Measurements from ENCODE around the gene ANKRD11.

The ANKRD11 gene

GRCh38 chr16:89298623-89299225 lies 191.6 kb downstream of the ANKRD11 start:
- H3K4me3 ChIP-seq (ENCODE audit: low read depth, low read length): no peak overlapping the region
- DNase-seq (ENCODE audit: low read depth): no peak
- no peak for TF ChIP-seq CTCF (IDR thresholded peaks at IDR 0.05; ENCODE audit: control insufficient read depth, extremely low read depth, insufficient read depth)

- DNase-seq (ENCODE audit: low read depth): no peak
- H3K4me3 ChIP-seq (ENCODE audit: low read depth, low read length): no peak overlapping the region
- no peak for TF ChIP-seq CTCF (IDR thresholded peaks at IDR 0.05; ENCODE audit: control insufficient read depth, extremely low read depth, insufficient read depth)
Observed at GRCh38 chr16:89297910-89298545, 192.3 kb downstream of the ANKRD11 start.

DNA sequence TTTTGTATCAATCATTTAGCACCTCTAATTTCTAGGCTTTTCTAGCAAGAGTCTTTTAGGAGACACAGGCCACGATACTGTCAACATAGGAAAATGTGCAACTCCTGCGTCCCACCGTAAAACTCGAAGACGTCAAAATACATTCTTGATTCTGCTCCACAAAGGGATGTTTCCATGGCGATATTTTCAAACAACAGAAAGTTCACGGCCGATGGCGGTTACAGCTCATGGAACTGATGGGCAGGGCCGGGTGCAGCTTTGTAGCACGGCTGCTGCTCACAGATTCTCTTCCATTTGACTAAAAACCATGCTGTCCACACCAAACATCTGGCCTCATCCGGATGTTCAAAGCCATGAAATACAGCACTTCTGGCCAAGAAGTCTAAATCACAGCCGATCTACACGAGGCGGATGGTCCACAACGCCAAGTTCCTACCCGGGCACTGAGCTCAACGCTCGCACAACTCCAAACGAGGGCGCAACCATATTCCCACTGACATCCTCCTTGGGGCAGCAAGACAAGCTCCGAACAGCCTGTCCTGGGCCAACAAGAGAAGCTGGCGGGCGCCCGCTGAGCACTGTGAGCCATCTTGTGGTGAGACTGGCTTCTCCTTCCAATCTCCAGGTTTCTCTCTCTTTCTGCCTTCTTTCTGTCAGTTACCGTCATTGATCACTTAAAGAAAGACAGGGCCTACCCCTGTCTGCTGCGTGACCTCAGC lies 193.0 kb downstream of the ANKRD11 start:
- DNase-seq (ENCODE audit: low read depth): no peak
- no peak for TF ChIP-seq CTCF (IDR thresholded peaks at IDR 0.05; ENCODE audit: control insufficient read depth, extremely low read depth, insufficient read depth)
- H3K4me3 ChIP-seq (ENCODE audit: low read depth, low read length): no peak overlapping the region

DNA sequence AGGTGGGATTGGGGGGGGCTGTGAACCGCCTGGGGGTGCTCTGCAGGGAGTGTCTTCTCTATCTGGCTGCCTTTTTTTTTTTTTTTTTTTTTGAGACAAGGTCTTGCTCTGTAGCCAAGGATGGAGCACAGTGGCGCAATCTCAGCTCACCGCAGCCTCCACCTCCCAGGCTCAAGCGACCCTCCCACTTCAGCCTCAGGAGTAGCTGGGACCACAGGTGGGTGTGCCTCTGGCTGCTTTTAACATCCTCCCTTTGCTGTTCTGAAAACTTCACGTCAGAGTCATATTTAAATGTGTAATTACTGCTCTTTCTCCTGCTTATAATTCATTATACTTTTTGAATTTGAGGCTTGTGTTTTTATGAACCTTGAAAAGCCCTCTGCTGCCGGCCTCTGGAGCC lies 194.4 kb downstream of the ANKRD11 start:
- TF ChIP-seq CTCF (IDR thresholded peaks at IDR 0.05; ENCODE audit: control insufficient read depth, extremely low read depth, insufficient read depth): no peak
- DNase-seq (ENCODE audit: low read depth): no peak
- no peak overlapping the region for H3K4me3 ChIP-seq (ENCODE audit: low read depth, low read length)

- H3K4me3 ChIP-seq (ENCODE audit: low read depth, low read length): no peak overlapping the region
- DNase-seq (ENCODE audit: low read depth): no peak
- TF ChIP-seq CTCF (IDR thresholded peaks at IDR 0.05; ENCODE audit: control insufficient read depth, extremely low read depth, insufficient read depth): no peak
Observed at GRCh38 chr16:89295071-89295900, 195.1 kb downstream of the ANKRD11 start.

DNA sequence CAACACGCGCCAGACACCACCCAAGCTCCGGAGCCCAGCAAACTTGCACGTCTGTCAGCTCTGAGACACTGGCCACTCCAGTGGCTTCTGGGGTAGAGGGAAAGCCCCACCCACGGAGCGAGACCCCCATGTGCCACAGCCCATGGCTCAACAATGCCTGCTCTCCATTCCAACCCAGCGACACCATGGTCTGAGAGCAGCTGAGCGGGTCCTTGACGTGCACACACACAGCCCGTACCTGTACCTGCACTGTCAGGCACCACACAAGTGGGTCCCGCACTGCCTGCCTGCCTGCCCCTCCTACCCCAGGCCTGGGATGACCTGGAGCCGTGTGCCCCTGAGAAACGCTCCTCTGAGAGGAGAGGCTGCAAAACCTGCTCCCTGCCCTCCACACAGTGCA lies 195.9 kb downstream of the ANKRD11 start:
- no peak overlapping the region for H3K4me3 ChIP-seq (ENCODE audit: low read depth, low read length)
- no peak for DNase-seq (ENCODE audit: low read depth)
- TF ChIP-seq CTCF (IDR thresholded peaks at IDR 0.05; ENCODE audit: control insufficient read depth, extremely low read depth, insufficient read depth): no peak

Measured in LNCaP clone FGC (cell line).